Mesendoderm (in vitro differentiated cells): ENCODE measurements around the gene CCSAP.

Source experiments
- DNase-seq: peaks from one replicate; pipeline ENCODE4 v3.0.0; 2013
- H2AK5ac ChIP-seq: 2 replicates; pipeline ENCODE4 v1.6.1; 2013; ENCODE audit warnings: low read length, inconsistent platforms
- H2BK120ac ChIP-seq: 2 replicates; pipeline ENCODE4 v1.6.1; 2013; ENCODE audit warnings: low read depth, mild to moderate bottlenecking, low read length, moderate library complexity, mixed read lengths
- H2BK15ac ChIP-seq: replicated peaks from 2 replicates; pipeline ENCODE4 v1.6.1; 2013; ENCODE audit warnings: low read depth, mild to moderate bottlenecking, moderate library complexity
- H2BK5ac ChIP-seq: 2 replicates; pipeline ENCODE4 v1.6.1; 2013; ENCODE audit warnings: low read length, inconsistent platforms
- H3K18ac ChIP-seq: 2 replicates; pipeline ENCODE4 v1.6.1; 2013; ENCODE audit warnings: mild to moderate bottlenecking, low read length, mixed read lengths
- H3K23ac ChIP-seq: one replicate; pipeline ENCODE4 v1.6.1; 2013; ENCODE audit warnings: low read length
- H3K27ac ChIP-seq: 2 replicates; pipeline ENCODE4 v1.5.1; 2013; ENCODE audit warnings: low read depth, mild to moderate bottlenecking, inconsistent platforms, low read length, moderate library complexity
- H3K27me3 ChIP-seq: 2 replicates; pipeline ENCODE4 v1.6.1; 2013; ENCODE audit warnings: low read length, control low read depth, mild to moderate bottlenecking, inconsistent platforms; ENCODE audit not compliant: insufficient read depth, poor library complexity
- H3K36me3 ChIP-seq: 2 replicates; pipeline ENCODE4 v1.6.1; 2013; ENCODE audit warnings: low read length, inconsistent platforms; ENCODE audit not compliant: control insufficient read depth, insufficient read depth
- H3K4ac ChIP-seq: one replicate; pipeline ENCODE4 v1.6.1; 2013; ENCODE audit warnings: low read depth, mild to moderate bottlenecking, low read length, moderate library complexity
- H3K4me1 ChIP-seq: 2 replicates; pipeline ENCODE4 v1.6.1; 2013; ENCODE audit warnings: low read depth, low read length, inconsistent platforms; ENCODE audit not compliant: control insufficient read depth
- H3K4me2 ChIP-seq: 2 replicates; pipeline ENCODE4 v1.6.1; 2013; ENCODE audit warnings: low read length
- H3K4me3 ChIP-seq: 2 replicates; pipeline ENCODE4 v1.5.1; 2013; ENCODE audit warnings: mild to moderate bottlenecking, low read length
- H3K56ac ChIP-seq: one replicate; pipeline ENCODE4 v1.6.1; 2013; ENCODE audit warnings: low read length
- H3K79me1 ChIP-seq: 2 replicates; pipeline ENCODE4 v1.6.1; 2013; ENCODE audit warnings: low read length, inconsistent platforms
- H3K79me2 ChIP-seq: 2 replicates; pipeline ENCODE4 v1.6.1; 2013; ENCODE audit warnings: mild to moderate bottlenecking, low read length; ENCODE audit not compliant: control insufficient read depth, insufficient read depth
- H3K9ac ChIP-seq: 2 replicates; pipeline ENCODE4 v1.6.1; 2013; ENCODE audit warnings: low read length, inconsistent platforms
- H4K5ac ChIP-seq: one replicate; pipeline ENCODE4 v1.6.1; 2013; ENCODE audit warnings: low read length
- H4K8ac ChIP-seq: one replicate; pipeline ENCODE4 v1.6.1; 2013; ENCODE audit warnings: low read depth, mild to moderate bottlenecking, control low read depth, low read length, moderate library complexity
- WGBS: extraction: QIAGEN DNeasy Blood & Tissue Kit; methylation state at CpG from one replicate; pipeline ENCODE4 v1.1.7; 2013; ENCODE audit warnings: low lambda C conversion rate, missing lambda C conversion rate; ENCODE audit not compliant: insufficient coverage; ENCODE audit errors: extremely low coverage; 5-methylcytosine and 5-hydroxymethylcytosine counted together

Gene CCSAP

GRCh38 chr1:229339520-229339919 is 3.3 kb downstream of the CCSAP start:
- H4K5ac ChIP-seq = no peak overlapping the region
- H3K4me3 ChIP-seq = no peak overlapping the region
- H3K4me1 ChIP-seq = no peaks in the 10 kb centered on the region
- H2BK5ac ChIP-seq = no peak overlapping the region
- H2AK5ac ChIP-seq = no peak overlapping the region
- WGBS = no CpG with 5 or more reads among the region's 3 CpGs
- H3K36me3 ChIP-seq = no peaks in the 10 kb centered on the region
- H2BK15ac ChIP-seq = no peak overlapping the region
- no peak for DNase-seq
- H2BK120ac ChIP-seq = no peak overlapping the region
- H4K8ac ChIP-seq = no peak overlapping the region
- no peak overlapping the region for H3K4ac ChIP-seq
- no peak overlapping the region for H3K9ac ChIP-seq
- no peak overlapping the region for H3K18ac ChIP-seq
- no peak overlapping the region for H3K23ac ChIP-seq
- no peaks in the 10 kb centered on the region for H3K27me3 ChIP-seq
- H3K27ac ChIP-seq = no peak overlapping the region
- H3K79me2 ChIP-seq = no peaks in the 10 kb centered on the region
- no peak overlapping the region for H3K56ac ChIP-seq
- H3K4me2 ChIP-seq = no peak overlapping the region
- peaks cover 2% of the 10 kb centered on the region for H3K79me1 ChIP-seq

- WGBS = no CpG with 5 or more reads among the region's 4 CpGs
- Histone ChIP-seq H2BK15ac (no peak overlapping the region), H4K5ac (no peak overlapping the region), H3K36me3 (no peaks in the 10 kb centered on the region), H2BK120ac (no peak overlapping the region), H3K4me2 (no peak overlapping the region), H4K8ac (no peak overlapping the region), H3K4me1 (no peaks in the 10 kb centered on the region), H2AK5ac (no peak overlapping the region), H2BK5ac (no peak overlapping the region), H3K23ac (no peak overlapping the region), H3K9ac (no peak overlapping the region), H3K27ac (no peak overlapping the region), H3K56ac (no peak overlapping the region), H3K4ac (no peak overlapping the region), H3K27me3 (no peaks in the 10 kb centered on the region), H3K79me2 (no peaks in the 10 kb centered on the region), H3K18ac (no peak overlapping the region), H3K79me1 (peaks cover 2% of the 10 kb centered on the region), H3K4me3 (no peak overlapping the region)
- no peak for DNase-seq
These were observed 3.8 kb downstream of the CCSAP start for GRCh38 chr1:229339086-229339485.

GRCh38 chr1:229336345-229336744 is 6.5 kb downstream of the CCSAP start:
- H4K5ac ChIP-seq = no peak overlapping the region

GRCh38 chr1:229334716-229335115 is 8.1 kb downstream of the CCSAP start:
- Histone ChIP-seq H3K27me3 (no peaks in the 10 kb centered on the region), H3K56ac (no peak overlapping the region), H3K4me2 (no peak overlapping the region), H2AK5ac (no peak overlapping the region), H3K4me3 (no peak overlapping the region), H2BK120ac (no peak overlapping the region), H3K23ac (no peak overlapping the region), H3K36me3 (no peaks in the 10 kb centered on the region), H3K4me1 (no peaks in the 10 kb centered on the region), H4K5ac (no peak overlapping the region), H2BK15ac (no peak overlapping the region), H3K79me2 (no peaks in the 10 kb centered on the region), H3K4ac (no peak overlapping the region), H3K79me1 (peaks cover 2% of the 10 kb centered on the region), H3K27ac (no peak overlapping the region), H4K8ac (no peak overlapping the region), H3K18ac (no peak overlapping the region), H3K9ac (no peak overlapping the region), H2BK5ac (no peak overlapping the region)
- WGBS = no CpG with 5 or more reads among the region's 2 CpGs
- peak; percentile 71 for DNase-seq

More at GRCh38 chr1:229336345-229336744, 6.5 kb downstream of the CCSAP start:
- Histone ChIP-seq H3K27me3 (no peaks in the 10 kb centered on the region), H2BK120ac (no peak overlapping the region), H2BK15ac (no peak overlapping the region), H3K23ac (no peak overlapping the region), H3K56ac (no peak overlapping the region), H3K36me3 (no peaks in the 10 kb centered on the region), H2AK5ac (no peak overlapping the region), H3K4me1 (no peaks in the 10 kb centered on the region), H3K18ac (no peak overlapping the region), H4K8ac (no peak overlapping the region), H2BK5ac (no peak overlapping the region), H3K79me2 (no peaks in the 10 kb centered on the region), H3K4me3 (no peak overlapping the region), H3K9ac (no peak overlapping the region), H3K79me1 (peaks cover 2% of the 10 kb centered on the region), H3K27ac (no peak overlapping the region), H3K4ac (no peak overlapping the region), H3K4me2 (no peak overlapping the region)
- no peak for DNase-seq
- no CpG with 5 or more reads among the region's 3 CpGs for WGBS

GRCh38 chr1:229334269-229334668 is 8.6 kb downstream of the CCSAP start:
- H3K4me3 ChIP-seq = no peak overlapping the region
- H3K4me1 ChIP-seq = no peaks in the 10 kb centered on the region
- 94% methylated on average over 2 of the region's 2 CpGs for WGBS
- no peak overlapping the region for H3K56ac ChIP-seq
- H3K4me2 ChIP-seq = no peak overlapping the region
- no peak overlapping the region for H3K27ac ChIP-seq
- H2AK5ac ChIP-seq = no peak overlapping the region
- no peak overlapping the region for H3K23ac ChIP-seq
- no peak overlapping the region for H2BK5ac ChIP-seq
- H3K79me2 ChIP-seq = no peaks in the 10 kb centered on the region
- H3K36me3 ChIP-seq = no peaks in the 10 kb centered on the region
- no peak for DNase-seq
- H4K8ac ChIP-seq = no peak overlapping the region
- H2BK120ac ChIP-seq = no peak overlapping the region
- no peak overlapping the region for H3K4ac ChIP-seq
- no peak overlapping the region for H2BK15ac ChIP-seq
- no peak overlapping the region for H3K18ac ChIP-seq
- H4K5ac ChIP-seq = no peak overlapping the region
- no peak overlapping the region for H3K9ac ChIP-seq
- no peaks in the 10 kb centered on the region for H3K27me3 ChIP-seq
- peaks cover 2% of the 10 kb centered on the region for H3K79me1 ChIP-seq

- H2BK120ac ChIP-seq = no peak overlapping the region
- H3K36me3 ChIP-seq = no peaks in the 10 kb centered on the region
- H3K27me3 ChIP-seq = no peaks in the 10 kb centered on the region
- H4K5ac ChIP-seq = no peak overlapping the region
- H3K27ac ChIP-seq = no peak overlapping the region
- H3K56ac ChIP-seq = no peak overlapping the region
- H3K18ac ChIP-seq = no peak overlapping the region
- H3K4me1 ChIP-seq = no peaks in the 10 kb centered on the region
- H3K79me2 ChIP-seq = no peaks in the 10 kb centered on the region
- no CpG with 5 or more reads among the region's 7 CpGs for WGBS
- H3K4me3 ChIP-seq = no peak overlapping the region
- no peaks in the 10 kb centered on the region for H3K79me1 ChIP-seq
- no peak overlapping the region for H2AK5ac ChIP-seq
- H3K23ac ChIP-seq = no peak overlapping the region
- no peak overlapping the region for H3K4ac ChIP-seq
- H2BK5ac ChIP-seq = no peak overlapping the region
- DNase-seq = no peak
- H3K9ac ChIP-seq = no peak overlapping the region
- no peak overlapping the region for H3K4me2 ChIP-seq
- no peak overlapping the region for H2BK15ac ChIP-seq
- H4K8ac ChIP-seq = no peak overlapping the region
These were observed 14.1 kb downstream of the CCSAP start for GRCh38 chr1:229328598-229329362.
